Endodermal cell (in vitro differentiated cells): ENCODE measurements around the gene HMCN2. TPM values are rescaled to one million over a fixed set of nuclear protein-coding genes. Genes with fewer than 3 reads are reported as not detected.

Experiments
- DNase-seq: peaks from one replicate; pipeline ENCODE4 v3.0.0-alpha.2; 2017
- H3K27ac ChIP-seq: 2 replicates; pipeline ENCODE4 v1.5.1; 2013; ENCODE audit warnings: mild to moderate bottlenecking, low read depth, low read length, moderate library complexity
- H3K27me3 ChIP-seq: 2 replicates; pipeline ENCODE4 v1.6.1; 2013; ENCODE audit warnings: mild to moderate bottlenecking, low read length, moderate library complexity; ENCODE audit not compliant: insufficient read depth, control insufficient read depth, poor library complexity, severe bottlenecking
- H3K36me3 ChIP-seq: 2 replicates; pipeline ENCODE4 v1.7.0; 2013; ENCODE audit warnings: mild to moderate bottlenecking, low read length, moderate library complexity; ENCODE audit not compliant: control insufficient read depth, insufficient read depth
- H3K4me1 ChIP-seq: one replicate; pipeline ENCODE4 v1.7.0; 2013; ENCODE audit warnings: low read length; ENCODE audit not compliant: control insufficient read depth, insufficient read depth
- H3K4me3 ChIP-seq: 2 replicates; pipeline ENCODE4 v1.5.1; 2013; ENCODE audit warnings: mild to moderate bottlenecking, low read length, moderate library complexity
- H3K9ac ChIP-seq: 2 replicates; pipeline ENCODE4 v1.6.1; 2013; ENCODE audit warnings: mild to moderate bottlenecking, low read length, moderate library complexity; ENCODE audit not compliant: poor library complexity, severe bottlenecking; ENCODE audit errors: extremely low read depth
- H3K9me3 ChIP-seq: 2 replicates; pipeline ENCODE4 v1.6.1; 2013; ENCODE audit warnings: mild to moderate bottlenecking, low read length, moderate library complexity; ENCODE audit not compliant: control insufficient read depth
- H3K27ac Mint-ChIP-seq: 2 replicates; pipeline ENCODE4 v1.8.0; 2020; ENCODE audit warnings: mixed read lengths
- H3K27me3 Mint-ChIP-seq: 2 replicates; pipeline ENCODE4 v1.8.0; 2021; ENCODE audit warnings: mild to moderate bottlenecking, mixed read lengths; ENCODE audit not compliant: insufficient read depth
- H3K36me3 Mint-ChIP-seq: 2 replicates; pipeline ENCODE4 v1.8.0; 2020; ENCODE audit warnings: low read depth, mixed read lengths
- H3K4me1 Mint-ChIP-seq: 2 replicates; pipeline ENCODE4 v1.8.0; 2020; ENCODE audit warnings: mixed read lengths
- H3K4me3 Mint-ChIP-seq: 2 replicates; pipeline ENCODE4 v1.8.0; 2020; ENCODE audit warnings: mild to moderate bottlenecking, moderate library complexity, mixed read lengths
- H3K9me3 Mint-ChIP-seq: 2 replicates; pipeline ENCODE4 v1.8.0; 2020; ENCODE audit warnings: mild to moderate bottlenecking, mixed read lengths
- CTCF ChIP-seq: fragments of 200-600 bp; sonication (generic); conservative IDR thresholded peaks from 2 replicates; pipeline ENCODE4 v1.5.0; 2021; ENCODE audit warnings: antibody characterized with exemption, mild to moderate bottlenecking
- WGBS, 2 experiments: methylation state at CpG; one replicate each; pipeline versions ENCODE4 v1.1.5 to v1.1.7; 2013; ENCODE audit warnings: missing lambda C conversion rate in 2 of 2, mixed read lengths in 1 of 2; ENCODE audit not compliant: insufficient coverage in 1 of 2, insufficient read length in 1 of 2; 5-methylcytosine and 5-hydroxymethylcytosine counted together
- total RNA-seq, 2 donors: library from RNA; stranded (reverse); fragmentation: NEBNext Ultra II Directional in 1 of 2; extraction: Animal tissue kit (Norgen Biotek cat#: 25700) in 1 of 2; gene quantifications; 2 replicates in 1 of 2; 3 replicates in 1 of 2; pipeline ENCODE4 v1.2.1, GENCODE V29; 2021

The HMCN2 gene
- total RNA-seq, 2 donors from 2014 or later: 3.3 to 3.9 TPM

DNA sequence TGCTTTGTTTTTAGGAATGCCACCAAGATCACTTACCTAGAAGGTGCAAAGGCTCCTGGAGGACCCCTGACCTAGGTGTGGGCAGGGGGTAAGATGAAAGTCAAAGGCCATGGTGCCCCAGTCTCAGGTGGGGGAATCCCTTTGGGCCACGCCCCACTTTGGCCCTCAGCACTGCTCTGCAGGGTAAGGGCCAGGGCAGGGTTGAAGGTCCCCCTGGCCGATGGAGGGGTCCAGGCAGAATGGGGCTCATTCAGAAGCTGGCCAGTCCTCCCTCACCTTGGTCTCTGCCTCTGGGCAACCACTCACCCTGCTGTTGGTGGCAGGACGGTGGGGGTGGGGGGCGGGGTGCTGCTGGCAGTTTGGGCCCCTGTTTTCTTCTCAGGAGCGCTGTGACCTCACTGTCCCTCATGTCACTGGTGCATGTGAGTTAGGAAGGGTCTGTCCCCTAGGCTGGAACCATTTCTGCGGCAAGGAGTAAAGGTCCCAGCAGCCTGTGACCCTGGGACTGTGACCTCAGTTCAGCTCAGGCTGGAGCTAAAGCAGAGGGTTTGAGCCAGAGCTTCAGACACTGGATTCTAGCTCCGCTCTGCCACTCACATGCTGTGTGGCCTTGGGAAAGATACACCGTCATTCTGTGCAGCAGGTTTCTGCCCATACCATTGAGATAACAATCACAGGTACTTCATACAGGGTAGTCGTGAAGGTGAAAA is 177.3 kb downstream of the HMCN2 start:
- peaks cover 21% of the 10 kb centered on the region for H3K27me3 ChIP-seq
- H3K4me3 ChIP-seq: no peak overlapping the region
- H3K4me1 Mint-ChIP-seq: peaks cover 15% of the 10 kb centered on the region
- H3K27ac Mint-ChIP-seq: no peak overlapping the region
- 91 to 93% methylated on average over 7 to 9 of the region's 9 CpGs for WGBS, 2 experiments
- TF ChIP-seq CTCF: no peak
- peaks cover 12% of the 10 kb centered on the region for H3K4me1 ChIP-seq
- H3K27me3 Mint-ChIP-seq: peaks cover 16% of the 10 kb centered on the region
- no peak overlapping the region for H3K9ac ChIP-seq
- H3K9me3 Mint-ChIP-seq: peaks cover 21% of the 10 kb centered on the region
- no peaks in the 10 kb centered on the region for H3K36me3 ChIP-seq
- H3K9me3 ChIP-seq: peaks cover 16% of the 10 kb centered on the region
- DNase-seq: no peak
- H3K36me3 Mint-ChIP-seq: no peaks in the 10 kb centered on the region
- no peak overlapping the region for H3K4me3 Mint-ChIP-seq
- H3K27ac ChIP-seq: no peak overlapping the region

GRCh38 chr9:130443456-130443801 is 177.9 kb downstream of the HMCN2 start:
- Mint-ChIP-seq H3K9me3 (peaks cover 21% of the 10 kb centered on the region), H3K36me3 (no peaks in the 10 kb centered on the region), H3K27ac (no peak overlapping the region), H3K4me1 (peaks cover 15% of the 10 kb centered on the region), H3K4me3 (no peak overlapping the region), H3K27me3 (peaks cover 16% of the 10 kb centered on the region)
- Histone ChIP-seq H3K9ac (no peak overlapping the region), H3K9me3 (peaks cover 16% of the 10 kb centered on the region), H3K36me3 (no peaks in the 10 kb centered on the region), H3K4me3 (no peak overlapping the region), H3K27me3 (peaks cover 21% of the 10 kb centered on the region), H3K4me1 (peaks cover 12% of the 10 kb centered on the region), H3K27ac (no peak overlapping the region)
- WGBS, 2 experiments: 91% methylated on average over 5 to 6 of the region's 6 CpGs
- DNase-seq: no peak
- no peak for TF ChIP-seq CTCF

DNA sequence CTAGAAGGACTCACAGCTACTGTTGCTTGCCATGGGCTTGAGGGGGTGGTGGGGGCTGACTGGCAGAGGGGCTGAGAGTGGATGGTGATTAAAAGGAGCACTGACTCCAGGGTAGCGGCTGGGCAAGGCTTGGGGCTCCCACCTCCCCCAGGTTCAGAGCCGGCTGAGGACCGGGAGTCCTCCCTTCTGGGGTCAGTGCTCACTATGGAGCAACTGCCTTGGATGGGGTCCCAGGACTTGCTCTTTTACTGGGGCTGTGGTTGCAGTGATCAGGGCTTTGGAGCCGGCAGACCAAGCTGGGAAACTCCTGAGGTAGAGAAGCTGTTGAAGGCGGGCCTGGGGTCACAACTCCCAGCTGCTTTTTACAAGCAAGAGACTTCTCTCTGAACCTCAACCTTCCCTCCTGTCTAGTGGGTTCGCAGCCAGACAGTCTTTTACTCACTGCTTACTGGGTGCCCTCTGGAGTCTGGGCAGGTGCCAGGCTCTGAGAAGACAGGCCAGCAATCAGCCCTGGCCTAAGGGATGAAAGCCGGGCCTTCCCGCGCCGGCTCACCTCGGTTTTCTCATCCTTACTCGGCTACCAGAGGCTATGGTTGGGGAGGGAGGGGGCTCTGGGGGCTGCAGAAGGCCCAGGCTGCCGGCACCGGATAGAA is 178.4 kb downstream of the HMCN2 start:
- Histone ChIP-seq H3K4me3 (peak overlapping the region; percentile 81), H3K27me3 (peaks cover 21% of the 10 kb centered on the region), H3K9me3 (peaks cover 16% of the 10 kb centered on the region), H3K36me3 (no peaks in the 10 kb centered on the region), H3K9ac (no peak overlapping the region), H3K27ac (no peak overlapping the region), H3K4me1 (peaks cover 12% of the 10 kb centered on the region)
- DNase-seq: no peak
- WGBS, 2 experiments: 61 to 69% methylated on average over 8 to 14 of the region's 14 CpGs
- Mint-ChIP-seq H3K4me1 (peaks cover 15% of the 10 kb centered on the region), H3K27ac (no peak overlapping the region), H3K9me3 (peaks cover 21% of the 10 kb centered on the region), H3K4me3 (peak overlapping the region; percentile 59), H3K27me3 (peaks cover 19% of the 10 kb centered on the region), H3K36me3 (no peaks in the 10 kb centered on the region)
- no peak for TF ChIP-seq CTCF
